OCI-LY3 (cell line): Measurements from ENCODE around the gene ATP13A2.

Experiments used
- H2AFZ ChIP-seq: fragments of 200-600, 300-600 bp; shearing (Covaris generic); 2 replicates; pipeline ENCODE4 v1.6.0; 2014; ENCODE audit warnings: antibody characterized with exemption, low read depth, low read length
- H3K27ac ChIP-seq: fragments of 200-600, 300-600 bp; sonication (generic); 2 replicates; pipeline ENCODE4 v1.5.1; 2014; ENCODE audit warnings: mild to moderate bottlenecking, low read length, moderate library complexity, mixed read lengths
- H3K27me3 ChIP-seq: fragments of 200-600, 300-600 bp; sonication (generic); 2 replicates; pipeline ENCODE4 v1.6.1; 2014; ENCODE audit warnings: low read depth, low read length, mixed read lengths
- H3K36me3 ChIP-seq: fragments of 200-600, 300-600 bp; sonication (generic); replicated peaks from 2 replicates; pipeline ENCODE3; 2014; ENCODE audit warnings: low read depth, low read length, mixed read lengths
- H3K4me1 ChIP-seq: fragments of 300-600, 200-600 bp; sonication (generic); 2 replicates; pipeline ENCODE4 v1.6.1; 2014; ENCODE audit warnings: low read length, mixed read lengths
- H3K4me2 ChIP-seq: fragments of 200-600, 300-600 bp; sonication (generic); 2 replicates; pipeline ENCODE4 v1.6.1; 2014; ENCODE audit warnings: low read length, mixed read lengths
- H3K4me3 ChIP-seq: fragments of 300-600, 200-600 bp; sonication (generic); 2 replicates; pipeline ENCODE4 v1.5.1; 2014; ENCODE audit warnings: antibody characterized with exemption, mild to moderate bottlenecking, low read length, moderate library complexity
- H3K79me2 ChIP-seq: fragments of 300-600, 200-600 bp; shearing (Covaris generic); 2 replicates; pipeline ENCODE4 v1.6.1; 2014; ENCODE audit warnings: mild to moderate bottlenecking, low read length, mixed read lengths
- H3K9ac ChIP-seq: fragments of 300-600, 200-600 bp; shearing (Covaris generic); 2 replicates; pipeline ENCODE4 v1.6.0; 2014; ENCODE audit warnings: mild to moderate bottlenecking, low read length, moderate library complexity
- H3K9me3 ChIP-seq: fragments of 200-600, 300-600 bp; shearing (Covaris generic); 2 replicates; pipeline ENCODE4 v1.6.1; 2014; ENCODE audit warnings: low read length, mixed read lengths; ENCODE audit not compliant: insufficient read depth
- H4K20me1 ChIP-seq: fragments of 200-600, 300-600 bp; sonication (generic); 2 replicates; pipeline ENCODE4 v1.6.1; 2016; ENCODE audit warnings: low read length, mixed read lengths; ENCODE audit not compliant: insufficient read depth
- CTCF ChIP-seq: fragments of 200-600, 300-600 bp; sonication (generic); IDR thresholded peaks from 2 replicates; pipeline ENCODE4 v1.5.1; 2014; ENCODE audit warnings: antibody characterized with exemption, low read length, low read depth
- EZH2phosphoT487 ChIP-seq: fragments of 200-600 bp; shearing (Covaris generic); IDR thresholded peaks from 2 replicates; pipeline ENCODE4 v1.6.1; 2018; ENCODE audit warnings: antibody characterized with exemption, mixed run types, low read depth

Gene ATP13A2

GRCh38 chr1:17011439-17012307, at the start of gene ATP13A2:
ATP13A2 (minus strand) TSS chr1:17011928; CDS start chr1:17011738, 190 bp downstream.
- Histone ChIP-seq H3K27ac (no peak within 1 kb of the TSS), H4K20me1 (no peaks in the 10 kb centered on the region), H3K79me2 (no peaks in the 10 kb centered on the region), H3K4me3 (peak within 1 kb of the TSS; percentile 93), H3K4me1 (peaks cover 17% of the 10 kb centered on the region), H2AFZ (peak within 1 kb of the TSS; percentile 65), H3K36me3 (no peaks in the 10 kb centered on the region), H3K9me3 (no peaks in the 10 kb centered on the region), H3K4me2 (peak within 1 kb of the TSS; percentile 91), H3K9ac (peak within 1 kb of the TSS; percentile 57), H3K27me3 (no peaks in the 10 kb centered on the region)
- no peak for TF ChIP-seq CTCF
- no peak for TF ChIP-seq EZH2phosphoT487

- Histone ChIP-seq H3K27ac (no peak overlapping the region), H3K79me2 (no peaks in the 10 kb centered on the region), H3K9ac (no peak overlapping the region), H2AFZ (no peak overlapping the region), H3K4me1 (peaks cover 6% of the 10 kb centered on the region; the same call in 1 of the 2 replicates), H3K9me3 (no peaks in the 10 kb centered on the region), H3K4me2 (no peak overlapping the region), H3K27me3 (no peaks in the 10 kb centered on the region), H4K20me1 (no peaks in the 10 kb centered on the region), H3K36me3 (no peaks in the 10 kb centered on the region), H3K4me3 (no peak overlapping the region)
- TF ChIP-seq CTCF = no peak
- TF ChIP-seq EZH2phosphoT487 = no peak
Observed at GRCh38 chr1:17061486-17061885, 49.8 kb upstream of the ATP13A2 start.

GRCh38 chr1:17060306-17060749, 48.6 kb upstream of the ATP13A2 start:
- Histone ChIP-seq H4K20me1 (no peaks in the 10 kb centered on the region), H2AFZ (no peak overlapping the region)

More at GRCh38 chr1:17060306-17060749, 48.6 kb upstream of the ATP13A2 start:
- Histone ChIP-seq H3K36me3 (no peaks in the 10 kb centered on the region), H3K4me1 (peaks cover 6% of the 10 kb centered on the region; the same call in 1 of the 2 replicates), H3K27ac (no peak overlapping the region), H3K79me2 (no peaks in the 10 kb centered on the region), H3K4me3 (no peak overlapping the region), H3K9me3 (no peaks in the 10 kb centered on the region), H3K4me2 (no peak overlapping the region), H3K27me3 (no peaks in the 10 kb centered on the region), H3K9ac (no peak overlapping the region)
- TF ChIP-seq EZH2phosphoT487 (no peak), CTCF (no peak)
